ENCODE measurements around the gene EHMT2.

EHMT2 gene

DNA sequence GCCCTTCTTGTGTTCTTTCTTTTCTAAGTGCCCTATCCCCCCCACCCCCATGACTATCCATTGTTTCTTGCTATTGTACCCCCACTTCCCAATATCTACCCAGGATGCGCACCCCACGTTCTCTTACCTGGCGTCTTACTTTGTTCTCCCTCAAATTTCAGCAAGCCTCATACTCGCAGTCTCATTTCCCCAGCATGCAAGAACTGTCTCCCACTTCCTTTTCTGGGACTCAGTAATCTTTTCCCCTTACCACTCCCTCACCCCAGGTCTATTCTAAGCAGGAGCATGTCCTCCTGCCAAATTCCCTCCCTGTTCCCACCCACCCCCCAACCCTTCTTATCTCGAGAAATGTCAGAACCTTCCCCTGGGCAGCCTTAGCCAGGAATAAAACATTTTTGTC is 1.7 kb upstream of the EHMT2 start:
- H3K36me3 ChIP-seq (ENCODE audit: insufficient read depth, insufficient read length, low read length): peaks cover 31% of the 10 kb centered on the region
- no peak for DNase-seq (ENCODE audit: low read depth, low spot score)
- peaks cover 6% of the 10 kb centered on the region for H3K4me1 ChIP-seq (ENCODE audit: insufficient read depth, insufficient read length)
- TF ChIP-seq SUZ12 (IDR thresholded peaks at IDR 0.05; ENCODE audit: extremely low read depth, insufficient read depth, insufficient read length) (no peak), ZNF274 (IDR thresholded peaks at IDR 0.05; ENCODE audit: low read depth, low read length) (no peak), YY1 (IDR thresholded peaks at IDR 0.05; ENCODE audit: insufficient read depth, insufficient read length) (no peak)
- H3K27me3 ChIP-seq (ENCODE audit: insufficient read depth, insufficient read length): no peaks in the 10 kb centered on the region
- no peak overlapping the region for H3K9ac ChIP-seq (ENCODE audit: insufficient read length, low read depth)
- H3K4me3 ChIP-seq (ENCODE audit: insufficient read length, low read depth): no peak overlapping the region
- H3K9me3 ChIP-seq (ENCODE audit: insufficient read depth, low read length): no peaks in the 10 kb centered on the region

DNA sequence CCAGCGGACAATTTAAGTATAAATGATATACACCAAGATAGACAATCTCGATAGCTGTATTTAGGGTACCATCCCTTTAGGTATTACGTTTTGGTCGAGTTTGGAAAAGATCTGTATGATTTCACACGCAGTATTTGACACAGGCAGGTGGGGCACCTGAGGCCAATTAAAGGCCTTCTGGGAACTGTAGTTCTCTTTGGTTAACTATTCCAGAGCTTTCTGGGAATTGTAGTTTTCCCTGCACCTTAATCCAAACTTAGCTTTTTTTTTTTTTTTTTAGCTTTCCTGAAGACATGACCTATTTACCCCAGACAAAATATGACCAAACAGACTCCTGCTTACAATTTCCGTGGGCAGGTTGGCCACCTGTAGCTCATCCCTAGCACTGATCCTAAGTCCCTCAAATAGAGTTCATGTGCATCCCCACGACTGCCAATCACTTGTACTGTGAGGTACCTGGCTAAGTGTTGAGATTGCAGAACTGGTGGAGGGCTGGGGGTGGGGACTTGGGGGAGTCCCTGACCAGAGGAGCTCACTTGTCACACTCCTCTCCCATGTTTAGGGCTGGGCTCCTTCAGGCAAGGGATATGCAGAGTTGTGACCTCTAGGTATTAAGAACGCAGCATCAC is 999 bp upstream of the EHMT2 start:
- Histone ChIP-seq H3K4me1 (ENCODE audit: insufficient read depth, insufficient read length) (peaks cover 6% of the 10 kb centered on the region), H3K36me3 (ENCODE audit: insufficient read depth, insufficient read length, low read length) (peaks cover 35% of the 10 kb centered on the region), H3K9me3 (ENCODE audit: insufficient read depth, low read length) (no peaks in the 10 kb centered on the region), H3K27me3 (ENCODE audit: insufficient read depth, insufficient read length) (no peaks in the 10 kb centered on the region), H3K9ac (ENCODE audit: insufficient read length, low read depth) (peak overlapping the region; percentile 93), H3K4me3 (ENCODE audit: insufficient read length, low read depth) (peak overlapping the region; percentile 89)
- DNase-seq (ENCODE audit: low read depth, low spot score): no peak
- TF ChIP-seq ZNF274 (IDR thresholded peaks at IDR 0.05; ENCODE audit: low read depth, low read length) (no peak), YY1 (IDR thresholded peaks at IDR 0.05; ENCODE audit: insufficient read depth, insufficient read length) (no peak), SUZ12 (IDR thresholded peaks at IDR 0.05; ENCODE audit: extremely low read depth, insufficient read depth, insufficient read length) (no peak)

DNA sequence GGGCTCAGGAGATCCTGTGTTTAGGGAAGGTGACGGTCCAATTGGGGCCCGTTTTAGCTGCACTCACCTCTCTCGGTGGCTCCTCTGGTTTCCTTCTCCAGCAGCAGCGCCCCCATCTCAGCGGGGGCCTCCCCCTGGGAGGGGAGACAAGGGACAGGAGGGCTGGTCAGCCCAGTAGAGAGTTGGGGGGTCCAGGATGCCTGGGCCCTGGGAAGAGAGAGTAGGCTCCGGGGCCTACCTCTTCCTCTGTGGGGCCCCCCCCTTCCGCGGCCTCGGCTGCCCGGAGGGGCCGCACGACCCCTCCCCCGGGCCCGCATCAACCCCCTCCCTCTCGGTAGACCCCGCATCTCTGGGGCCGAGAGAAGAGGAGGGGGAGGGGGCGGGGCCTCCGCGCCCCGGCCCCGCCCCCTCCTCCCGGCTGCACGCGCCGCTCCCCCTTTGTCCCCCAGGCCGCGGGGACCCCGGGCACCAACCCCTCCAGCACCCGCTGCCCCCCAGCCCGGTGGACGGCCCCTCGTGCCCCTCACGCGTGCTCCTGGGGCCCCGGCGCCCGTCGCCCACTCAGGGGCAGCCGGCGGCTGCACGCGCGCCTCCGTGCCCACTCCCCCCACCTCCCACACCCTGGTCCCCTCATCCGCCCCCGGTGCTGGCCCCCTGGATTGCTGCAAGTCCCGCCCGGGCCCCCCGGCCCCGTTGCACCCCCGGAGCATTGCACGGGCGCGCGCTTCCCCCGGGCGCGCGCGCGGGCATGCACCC is 464 bp downstream of the EHMT2 start:
- Histone ChIP-seq H3K36me3 (ENCODE audit: insufficient read depth, insufficient read length, low read length) (peaks cover 50% of the 10 kb centered on the region), H3K27me3 (ENCODE audit: insufficient read depth, insufficient read length) (no peaks in the 10 kb centered on the region), H3K4me3 (ENCODE audit: insufficient read length, low read depth) (peak overlapping the region; percentile 89), H3K4me1 (ENCODE audit: insufficient read depth, insufficient read length) (peaks cover 6% of the 10 kb centered on the region), H3K9ac (ENCODE audit: insufficient read length, low read depth) (peak overlapping the region; percentile 93), H3K9me3 (ENCODE audit: insufficient read depth, low read length) (no peaks in the 10 kb centered on the region)
- no peak for DNase-seq (ENCODE audit: low read depth, low spot score)
- no peak for TF ChIP-seq ZNF274 (IDR thresholded peaks at IDR 0.05; ENCODE audit: low read depth, low read length)
- TF ChIP-seq YY1 (IDR thresholded peaks at IDR 0.05; ENCODE audit: insufficient read depth, insufficient read length): no peak
- TF ChIP-seq SUZ12 (IDR thresholded peaks at IDR 0.05; ENCODE audit: extremely low read depth, insufficient read depth, insufficient read length): no peak

DNA sequence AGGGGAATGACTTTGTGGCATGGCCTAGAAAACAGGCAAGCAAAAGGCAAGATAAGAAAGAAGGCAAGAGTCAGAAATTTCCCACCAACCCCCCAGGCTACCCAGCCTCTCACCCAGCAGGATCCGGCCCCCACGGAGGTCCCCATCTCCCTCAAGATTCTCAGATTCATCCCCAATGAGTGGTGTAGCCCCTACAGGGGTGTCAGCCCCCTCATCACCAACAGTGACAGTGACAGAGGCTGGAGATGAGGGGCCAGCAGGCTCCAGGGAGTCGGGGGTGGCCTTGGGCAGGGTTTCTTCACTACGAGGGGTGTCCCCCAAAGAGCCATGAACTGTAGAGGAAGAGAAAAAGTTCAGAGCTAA is 1.0 kb downstream of the EHMT2 start:
- Histone ChIP-seq H3K27me3 (ENCODE audit: insufficient read depth, insufficient read length) (no peaks in the 10 kb centered on the region), H3K4me3 (ENCODE audit: insufficient read length, low read depth) (peak overlapping the region; percentile 89), H3K36me3 (ENCODE audit: insufficient read depth, insufficient read length, low read length) (peaks cover 55% of the 10 kb centered on the region), H3K9me3 (ENCODE audit: insufficient read depth, low read length) (no peaks in the 10 kb centered on the region), H3K4me1 (ENCODE audit: insufficient read depth, insufficient read length) (peaks cover 6% of the 10 kb centered on the region), H3K9ac (ENCODE audit: insufficient read length, low read depth) (peak overlapping the region; percentile 75)
- TF ChIP-seq SUZ12 (IDR thresholded peaks at IDR 0.05; ENCODE audit: extremely low read depth, insufficient read depth, insufficient read length) (no peak), ZNF274 (IDR thresholded peaks at IDR 0.05; ENCODE audit: low read depth, low read length) (no peak), YY1 (IDR thresholded peaks at IDR 0.05; ENCODE audit: insufficient read depth, insufficient read length) (no peak)
- no peak for DNase-seq (ENCODE audit: low read depth, low spot score)

DNA sequence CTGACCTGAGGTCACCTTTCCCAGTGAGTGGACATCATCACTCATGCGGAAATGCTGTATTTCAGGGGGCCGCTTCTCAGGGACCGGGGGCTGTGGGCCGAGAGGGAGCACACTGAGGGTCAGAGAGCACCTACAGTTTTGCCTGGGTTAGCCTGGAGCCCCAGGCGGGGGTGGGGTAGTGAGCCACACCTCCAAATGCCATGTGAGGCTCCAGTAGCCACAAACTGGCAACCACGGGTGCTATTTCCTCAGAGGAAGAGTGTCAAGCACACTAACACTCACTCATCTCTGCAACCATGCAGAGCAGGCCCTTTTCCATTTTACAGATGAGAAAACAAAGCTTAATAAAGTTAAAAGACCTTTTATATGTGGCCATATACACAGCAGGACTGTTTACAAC is 4.7 kb downstream of the EHMT2 start:
- Histone ChIP-seq H3K36me3 (ENCODE audit: insufficient read depth, insufficient read length, low read length) (peaks cover 71% of the 10 kb centered on the region), H3K4me1 (ENCODE audit: insufficient read depth, insufficient read length) (no peaks in the 10 kb centered on the region), H3K4me3 (ENCODE audit: insufficient read length, low read depth) (no peak overlapping the region), H3K9me3 (ENCODE audit: insufficient read depth, low read length) (no peaks in the 10 kb centered on the region), H3K9ac (ENCODE audit: insufficient read length, low read depth) (no peak overlapping the region), H3K27me3 (ENCODE audit: insufficient read depth, insufficient read length) (no peaks in the 10 kb centered on the region)
- TF ChIP-seq SUZ12 (IDR thresholded peaks at IDR 0.05; ENCODE audit: extremely low read depth, insufficient read depth, insufficient read length) (no peak), ZNF274 (IDR thresholded peaks at IDR 0.05; ENCODE audit: low read depth, low read length) (no peak), YY1 (IDR thresholded peaks at IDR 0.05; ENCODE audit: insufficient read depth, insufficient read length) (no peak)
- no peak for DNase-seq (ENCODE audit: low read depth, low spot score)

DNA sequence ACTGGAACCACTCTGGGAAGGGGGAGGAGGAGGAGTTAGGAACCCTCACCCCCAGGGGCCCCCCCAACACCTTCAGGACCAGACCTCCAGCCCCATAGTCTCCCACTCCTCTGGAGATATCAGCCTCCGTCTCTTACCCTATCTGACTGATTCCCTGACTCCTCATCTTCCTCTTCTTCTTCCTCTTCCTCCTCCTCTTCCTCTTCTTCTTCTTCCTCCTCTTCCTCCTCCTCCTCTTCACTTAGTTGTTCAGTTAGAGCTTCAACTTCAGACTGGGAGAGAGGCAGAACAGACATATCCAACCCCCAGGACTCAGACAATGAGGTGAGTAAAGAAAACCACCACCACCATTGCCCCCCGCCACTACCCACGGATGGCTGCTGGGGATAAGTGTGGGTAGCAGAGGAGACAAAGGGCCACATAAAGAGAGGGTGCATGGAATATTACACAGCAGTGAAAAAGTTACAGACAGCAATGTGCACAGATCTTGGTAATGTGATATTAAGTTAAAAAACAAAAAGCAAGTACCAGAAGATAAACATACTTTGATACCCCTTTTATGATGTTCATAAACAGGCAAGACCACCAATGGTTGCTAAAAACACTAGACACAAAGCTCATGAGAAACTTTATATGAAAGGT is 8.0 kb downstream of the EHMT2 start:
- no peaks in the 10 kb centered on the region for H3K9me3 ChIP-seq (ENCODE audit: insufficient read depth, low read length)
- H3K36me3 ChIP-seq (ENCODE audit: insufficient read depth, insufficient read length, low read length): peaks cover 74% of the 10 kb centered on the region
- H3K4me1 ChIP-seq (ENCODE audit: insufficient read depth, insufficient read length): no peaks in the 10 kb centered on the region
- no peak overlapping the region for H3K9ac ChIP-seq (ENCODE audit: insufficient read length, low read depth)
- TF ChIP-seq ZNF274 (IDR thresholded peaks at IDR 0.05; ENCODE audit: low read depth, low read length): no peak
- TF ChIP-seq YY1 (IDR thresholded peaks at IDR 0.05; ENCODE audit: insufficient read depth, insufficient read length): no peak
- no peak for TF ChIP-seq SUZ12 (IDR thresholded peaks at IDR 0.05; ENCODE audit: extremely low read depth, insufficient read depth, insufficient read length)
- H3K4me3 ChIP-seq (ENCODE audit: insufficient read length, low read depth): no peak overlapping the region
- DNase-seq (ENCODE audit: low read depth, low spot score): no peak
- no peaks in the 10 kb centered on the region for H3K27me3 ChIP-seq (ENCODE audit: insufficient read depth, insufficient read length)

Data from NT2/D1 (cell line).